Esophagus muscularis mucosa (tissue), 4 donors: Measurements from ENCODE around the gene GIGYF1. TPM values are rescaled to one million over a fixed set of nuclear protein-coding genes. Genes with fewer than 3 reads are reported as not detected.

Source experiments
- DNase-seq: peaks from one replicate; pipeline ENCODE4 v3.0.0-alpha.2; 2017; ENCODE audit errors: extremely low spot score
- H3K27ac ChIP-seq, 4 donors: fragments of 200-600 bp; sonication (generic); replicated peaks in 1 of 4; 1 replicate in 3 of 4; 2 replicates in 1 of 4; pipeline ENCODE4 v1.5.1; 2016 to 2019; ENCODE audit warnings: mild to moderate bottlenecking in 1 of 4
- H3K27me3 ChIP-seq, 4 donors: fragments of 200-600 bp; sonication (generic); one replicate each; pipeline versions ENCODE4 v1.5.1 to v1.6.0; 2016 to 2019
- H3K36me3 ChIP-seq, 4 donors: fragments of 200-600 bp; sonication (generic); one replicate each; pipeline ENCODE4 v1.5.1; 2016 to 2019
- H3K4me1 ChIP-seq, 4 donors: fragments of 200-600 bp; sonication (generic); one replicate each; pipeline ENCODE4 v1.5.1; 2016 to 2019
- H3K4me3 ChIP-seq, 4 donors: fragments of 200-600 bp; sonication (generic); 1 replicate in 2 of 4; 2 replicates in 2 of 4; pipeline ENCODE4 v1.5.1; 2016 to 2019; ENCODE audit warnings: mild to moderate bottlenecking in 4 of 4, moderate library complexity in 1 of 4
- H3K9me3 ChIP-seq, 4 donors: fragments of 200-600 bp; sonication (generic); 1 replicate in 3 of 4; 2 replicates in 1 of 4; pipeline ENCODE4 v1.5.1; 2016 to 2019
- CTCF ChIP-seq, 3 experiments: fragments of 200-600 bp in 2 of 3; fragments of 450-650 bp in 1 of 3; sonication (generic) in 2 of 3; IDR thresholded peaks; one replicate each; pipeline ENCODE4 v1.5.1; 2017 to 2019; ENCODE audit warnings: antibody characterized with exemption in 3 of 3, mild to moderate bottlenecking in 2 of 3, moderate library complexity in 1 of 3
- EP300 ChIP-seq: sonication (generic); formaldehyde crosslinking; IDR thresholded peaks from one replicate; pipeline ENCODE4 v1.6.1; 2017; ENCODE audit warnings: antibody characterized with exemption
- POLR2A ChIP-seq: fragments of 450-650 bp; IDR thresholded peaks from one replicate; pipeline ENCODE4 v1.6.1; 2017; ENCODE audit warnings: antibody characterized with exemption, moderate library complexity, mild to moderate bottlenecking, low read depth
- POLR2AphosphoS5 ChIP-seq, 2 donors: sonication (generic); formaldehyde crosslinking; IDR thresholded peaks; one replicate each; pipeline ENCODE4 v1.6.1; 2017; ENCODE audit warnings: antibody characterized with exemption in 2 of 2
- WGBS: methylation state at CpG from one replicate; pipeline ENCODE4 v1.1.5; 2018; 5-methylcytosine and 5-hydroxymethylcytosine counted together
- intact Hi-C: fragments of 100-400 bp; cut with DNase I; formaldehyde crosslinking; loops from one replicate; pipeline ENCODE4 v1.15.1; 2023
- total RNA-seq, 4 donors: library from RNA; depleted of rRNA; stranded (reverse); fragments of >200 nt; gene quantifications; one replicate each; pipeline versions ENCODE4 v1.1.0 to v1.2.1, GENCODE V29; 2016

Gene GIGYF1
- total RNA-seq, 4 donors from 2014 or later, result 19.5 to 33.5 (median 30.9) TPM

- whole genome bisulfite sequencing, result 91% methylated on average over 16 of the region's 28 CpGs
- no peak overlapping the region for H3K27ac ChIP-seq
- no peak for TF ChIP-seq POLR2AphosphoS5 (IDR thresholded peaks at IDR 0.05)
- TF ChIP-seq CTCF (IDR thresholded peaks at IDR 0.05), result no peak
- TF ChIP-seq EP300, result no peak
- TF ChIP-seq POLR2A, result no peak
- H3K27me3 ChIP-seq, result no peaks in the 10 kb centered on the region
- intact Hi-C loops, result no loop called here
- H3K9me3 ChIP-seq, result no peaks in the 10 kb centered on the region
- H3K4me1 ChIP-seq, result peaks cover 10 to 44% (median 34%) of the 10 kb centered on the region in 4 donors
- no peak overlapping the region for H3K4me3 ChIP-seq
- H3K36me3 ChIP-seq, result peaks cover 72 to 100% (median 98%) of the 10 kb centered on the region in 4 donors
- no peak for DNase-seq
These were observed 10.9 kb downstream of the GIGYF1 start for GRCh38 chr7:100682991-100683658.

- WGBS, result 62% methylated on average over 9 of the region's 25 CpGs
- DNase-seq, result no peak
- Histone ChIP-seq H3K27ac (peak overlapping the region in 1 of 4 donors; percentile 100), H3K9me3 (no peaks in the 10 kb centered on the region), H3K27me3 (no peaks in the 10 kb centered on the region), H3K4me1 (peaks cover 5 to 45% (median 36%) of the 10 kb centered on the region in 4 donors), H3K36me3 (peaks cover 72 to 100% (median 98%) of the 10 kb centered on the region in 4 donors), H3K4me3 (no peak overlapping the region)
- intact Hi-C loops, result no loop called here
- TF ChIP-seq CTCF (IDR thresholded peaks at IDR 0.05) (no peak), POLR2A (no peak), EP300 (no peak), POLR2AphosphoS5 (IDR thresholded peaks at IDR 0.05) (no peak)
These were observed 11.8 kb downstream of the GIGYF1 start for GRCh38 chr7:100682228-100682741.

- Histone ChIP-seq H3K36me3 (peaks cover 72 to 100% (median 98%) of the 10 kb centered on the region in 4 donors), H3K9me3 (no peaks in the 10 kb centered on the region), H3K4me1 (peaks cover 9 to 45% (median 42%) of the 10 kb centered on the region in 4 donors), H3K27ac (peak overlapping the region in 2 of 4 donors; percentile 75 to 100), H3K27me3 (no peaks in the 10 kb centered on the region), H3K4me3 (no peak overlapping the region)
- DNase-seq, result no peak
- TF ChIP-seq EP300 (no peak), POLR2A (no peak), CTCF (IDR thresholded peaks at IDR 0.05) (no peak), POLR2AphosphoS5 (IDR thresholded peaks at IDR 0.05) (peak in 1 of 2 donors; percentile 34)
- WGBS, result 81% methylated on average over 28 of the region's 29 CpGs
- intact Hi-C loops, result no loop called here
These were observed 12.4 kb downstream of the GIGYF1 start for GRCh38 chr7:100681491-100682227.

GRCh38 chr7:100680576-100681271 lies 13.3 kb downstream of the GIGYF1 start:
- intact Hi-C loops, result no loop called here
- WGBS, result 94% methylated on average over 3 of the region's 18 CpGs
- Histone ChIP-seq H3K27ac (peak overlapping the region; percentile 63 to 100 (median 70)), H3K9me3 (no peaks in the 10 kb centered on the region), H3K27me3 (no peaks in the 10 kb centered on the region), H3K36me3 (peaks cover 65 to 93% (median 92%) of the 10 kb centered on the region in 4 donors), H3K4me3 (no peak overlapping the region), H3K4me1 (peaks cover 18 to 53% (median 51%) of the 10 kb centered on the region in 4 donors)
- no peak for DNase-seq
- TF ChIP-seq EP300 (no peak), POLR2AphosphoS5 (IDR thresholded peaks at IDR 0.05) (no peak), POLR2A (no peak), CTCF (IDR thresholded peaks at IDR 0.05) (no peak)
